Tibial artery (tissue), 4 donors: ENCODE results near the gene STARD4.

Experiments
- DNase-seq, 2 donors: peaks; one replicate each; pipeline ENCODE4 v3.0.0-alpha.2; 2019
- H3K27ac ChIP-seq, 2 donors: fragments of 200-600 bp; sonication (generic) in 1 of 2; 1 replicate in 1 of 2; 2 replicates in 1 of 2; pipeline ENCODE4 v1.5.1; 2018 to 2019; ENCODE audit warnings: mild to moderate bottlenecking in 1 of 2
- H3K27me3 ChIP-seq, 2 donors: fragments of 200-600 bp; sonication (generic) in 1 of 2; one replicate each; pipeline versions ENCODE4 v1.5.1 to v1.6.0; 2016 to 2019
- H3K36me3 ChIP-seq, 3 donors: fragments of 200-600 bp; sonication (generic) in 2 of 3; one replicate each; pipeline ENCODE4 v1.5.1; 2016 to 2019; ENCODE audit warnings: mild to moderate bottlenecking in 2 of 3
- H3K4me1 ChIP-seq, 4 donors: fragments of 200-600 bp; sonication (generic) in 2 of 4; 1 replicate in 3 of 4; 2 replicates in 1 of 4; pipeline ENCODE4 v1.5.1; 2016 to 2019
- H3K4me3 ChIP-seq, 2 donors: fragments of 200-600 bp; sonication (generic) in 1 of 2; 1 replicate in 1 of 2; 2 replicates in 1 of 2; pipeline ENCODE4 v1.5.1; 2018 to 2019; ENCODE audit warnings: mild to moderate bottlenecking in 2 of 2
- H3K9me3 ChIP-seq, 3 donors: fragments of 200-600 bp; sonication (generic) in 1 of 3; one replicate each; pipeline ENCODE4 v1.5.1; 2016 to 2019
- intact Hi-C: fragments of 100-400 bp; cut with DNase I; formaldehyde crosslinking; loops from one replicate; pipeline ENCODE4 v1.15.0; 2023; ENCODE audit warnings: low total_unique reads
- TF ChIP-seq, protein P1 (sequence below), 2 experiments: fragments of 200-600 bp in 1 of 2; fragments of 450-650 bp in 1 of 2; IDR thresholded peaks; one replicate each; pipeline ENCODE4 v1.5.1; 2017 to 2019; ENCODE audit warnings: antibody characterized with exemption in 2 of 2, mild to moderate bottlenecking in 1 of 2, moderate library complexity in 1 of 2

STARD4 gene

DNA sequence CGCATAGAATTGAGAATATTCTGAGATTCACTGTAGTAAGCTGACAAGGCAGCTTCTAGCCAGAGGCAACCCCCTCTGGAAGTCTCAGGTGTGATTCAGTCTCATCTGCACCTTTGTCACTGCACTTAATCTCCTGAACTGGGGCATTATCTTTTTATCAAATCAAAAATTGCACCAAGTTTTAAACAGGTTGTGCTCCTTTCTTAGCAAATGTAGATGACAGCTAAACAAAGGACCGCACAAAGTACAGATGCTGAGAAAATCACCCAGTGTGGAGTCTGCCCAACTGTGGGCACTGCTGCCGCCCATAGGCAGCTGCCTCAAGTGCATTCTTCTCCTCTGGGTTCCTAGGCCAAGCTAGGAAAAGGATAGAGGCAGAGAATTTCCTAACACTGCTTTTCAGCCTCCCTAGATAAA, 51.1 kb downstream of the STARD4 start:
- DNase-seq = no peak
- intact Hi-C loops = no loop called here
- Histone ChIP-seq H3K27ac (no peak overlapping the region), H3K27me3 (no peaks in the 10 kb centered on the region), H3K36me3 (no peaks in the 10 kb centered on the region), H3K9me3 (no peaks in the 10 kb centered on the region), H3K4me3 (no peak overlapping the region), H3K4me1 (no peaks in the 10 kb centered on the region)
- TF ChIP-seq, protein P1, sequence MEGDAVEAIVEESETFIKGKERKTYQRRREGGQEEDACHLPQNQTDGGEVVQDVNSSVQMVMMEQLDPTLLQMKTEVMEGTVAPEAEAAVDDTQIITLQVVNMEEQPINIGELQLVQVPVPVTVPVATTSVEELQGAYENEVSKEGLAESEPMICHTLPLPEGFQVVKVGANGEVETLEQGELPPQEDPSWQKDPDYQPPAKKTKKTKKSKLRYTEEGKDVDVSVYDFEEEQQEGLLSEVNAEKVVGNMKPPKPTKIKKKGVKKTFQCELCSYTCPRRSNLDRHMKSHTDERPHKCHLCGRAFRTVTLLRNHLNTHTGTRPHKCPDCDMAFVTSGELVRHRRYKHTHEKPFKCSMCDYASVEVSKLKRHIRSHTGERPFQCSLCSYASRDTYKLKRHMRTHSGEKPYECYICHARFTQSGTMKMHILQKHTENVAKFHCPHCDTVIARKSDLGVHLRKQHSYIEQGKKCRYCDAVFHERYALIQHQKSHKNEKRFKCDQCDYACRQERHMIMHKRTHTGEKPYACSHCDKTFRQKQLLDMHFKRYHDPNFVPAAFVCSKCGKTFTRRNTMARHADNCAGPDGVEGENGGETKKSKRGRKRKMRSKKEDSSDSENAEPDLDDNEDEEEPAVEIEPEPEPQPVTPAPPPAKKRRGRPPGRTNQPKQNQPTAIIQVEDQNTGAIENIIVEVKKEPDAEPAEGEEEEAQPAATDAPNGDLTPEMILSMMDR (IDR thresholded peaks at IDR 0.05) = no peak

DNA sequence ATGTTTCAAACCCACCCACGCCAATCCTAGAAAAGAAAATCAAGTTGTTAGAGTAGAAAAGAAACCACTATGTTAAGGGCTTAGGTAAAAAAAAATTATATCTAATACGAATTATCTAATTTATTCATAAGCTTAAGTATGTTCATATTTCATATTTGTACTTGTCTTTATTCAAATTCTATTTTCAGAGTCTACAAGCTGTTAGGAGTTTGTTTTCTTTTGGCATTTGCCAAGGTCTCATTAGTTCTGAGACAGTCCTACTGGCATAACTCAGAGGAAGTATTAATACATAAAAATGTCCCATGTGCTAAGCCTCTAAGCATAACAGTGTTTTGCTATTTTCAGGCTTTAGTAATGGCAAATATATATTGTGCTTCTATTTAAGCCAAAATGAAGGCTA, 57.6 kb downstream of the STARD4 start:
- no peak for DNase-seq
- peaks cover 0 to 19% (median 4%) of the 10 kb centered on the region in 4 donors for H3K4me1 ChIP-seq
- TF ChIP-seq, protein P1 (IDR thresholded peaks at IDR 0.05) = no peak
- H3K36me3 ChIP-seq = no peaks in the 10 kb centered on the region
- H3K9me3 ChIP-seq = no peaks in the 10 kb centered on the region
- H3K27me3 ChIP-seq = no peaks in the 10 kb centered on the region
- no peak overlapping the region for H3K4me3 ChIP-seq
- H3K27ac ChIP-seq = no peak overlapping the region
- intact Hi-C loops = no loop called here

DNA sequence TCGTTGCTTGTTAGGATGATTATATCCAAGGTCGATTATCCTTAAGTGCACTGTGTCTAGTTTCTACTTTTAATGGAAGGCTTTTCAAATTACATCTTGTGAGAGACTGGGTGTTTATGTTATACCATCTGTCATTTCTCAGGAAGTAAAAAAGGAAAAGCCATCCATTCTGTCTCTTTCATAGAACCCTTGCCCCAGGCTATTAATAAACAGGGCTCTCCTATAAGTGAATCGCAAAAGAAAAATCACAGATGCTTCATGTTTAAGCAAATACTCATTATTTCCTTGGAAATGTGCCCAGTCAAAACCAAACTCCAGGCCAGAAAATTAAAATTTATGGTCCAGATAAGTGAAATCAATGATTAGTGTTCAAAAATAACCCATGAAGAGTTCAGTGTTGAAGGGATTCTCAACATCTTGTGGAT, 58.1 kb downstream of the STARD4 start:
- Histone ChIP-seq H3K36me3 (no peaks in the 10 kb centered on the region), H3K9me3 (no peaks in the 10 kb centered on the region), H3K4me1 (peaks cover 0 to 19% (median 4%) of the 10 kb centered on the region in 4 donors), H3K27ac (no peak overlapping the region), H3K4me3 (no peak overlapping the region), H3K27me3 (no peaks in the 10 kb centered on the region)
- no peak for DNase-seq
- intact Hi-C loops = no loop called here
- TF ChIP-seq, protein P1 (IDR thresholded peaks at IDR 0.05) = no peak

DNA sequence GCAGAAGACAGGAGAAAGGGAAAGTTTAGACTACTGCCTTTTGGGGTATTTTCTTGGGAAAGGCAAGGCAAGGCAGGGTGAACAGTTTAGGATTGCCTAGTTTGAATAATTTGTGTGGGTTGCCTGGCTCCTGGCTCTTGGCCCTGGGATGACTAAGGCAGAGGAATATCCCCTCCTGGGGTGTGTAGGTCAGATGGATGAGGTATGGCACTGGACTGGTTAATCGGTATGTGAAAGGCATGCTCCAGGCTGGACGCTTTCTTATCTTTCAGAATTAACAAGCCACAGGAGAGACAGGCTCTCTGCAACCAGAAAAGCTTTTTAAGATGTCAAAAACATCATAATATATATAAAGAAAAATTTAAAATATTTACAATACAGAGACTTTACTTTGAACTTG, 58.6 kb downstream of the STARD4 start:
- no peak overlapping the region for H3K27ac ChIP-seq
- no peak for DNase-seq
- H3K27me3 ChIP-seq = no peaks in the 10 kb centered on the region
- H3K36me3 ChIP-seq = no peaks in the 10 kb centered on the region
- peaks cover 0 to 19% (median 4%) of the 10 kb centered on the region in 4 donors for H3K4me1 ChIP-seq
- no peaks in the 10 kb centered on the region for H3K9me3 ChIP-seq
- TF ChIP-seq, protein P1 (IDR thresholded peaks at IDR 0.05) = no peak
- no peak overlapping the region for H3K4me3 ChIP-seq
- intact Hi-C loops = no loop called here

DNA sequence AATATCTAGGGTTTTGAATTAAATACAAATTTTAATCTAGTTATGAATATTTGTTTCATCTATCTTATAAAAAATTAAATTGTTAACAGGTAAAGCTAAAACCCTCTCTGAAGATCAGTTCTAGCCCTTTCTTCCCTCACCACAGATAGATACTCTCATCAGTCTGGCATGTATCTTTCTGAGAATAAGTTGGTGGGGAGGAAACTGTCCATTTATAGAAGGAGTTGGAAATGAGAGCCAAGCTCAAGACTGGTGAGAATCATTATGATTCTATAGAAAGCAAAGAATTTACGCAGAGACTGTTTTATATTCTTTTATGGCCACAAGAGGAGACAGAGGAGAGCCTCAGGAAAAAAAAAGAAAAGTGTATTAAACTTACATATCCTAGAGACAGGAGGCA, 59.0 kb downstream of the STARD4 start:
- intact Hi-C loops = no loop called here
- DNase-seq = no peak
- TF ChIP-seq, protein P1 (IDR thresholded peaks at IDR 0.05) = no peak
- Histone ChIP-seq H3K9me3 (no peaks in the 10 kb centered on the region), H3K36me3 (no peaks in the 10 kb centered on the region), H3K27me3 (no peaks in the 10 kb centered on the region), H3K4me3 (no peak overlapping the region), H3K27ac (no peak overlapping the region), H3K4me1 (peaks cover 0 to 19% (median 4%) of the 10 kb centered on the region in 4 donors)

DNA sequence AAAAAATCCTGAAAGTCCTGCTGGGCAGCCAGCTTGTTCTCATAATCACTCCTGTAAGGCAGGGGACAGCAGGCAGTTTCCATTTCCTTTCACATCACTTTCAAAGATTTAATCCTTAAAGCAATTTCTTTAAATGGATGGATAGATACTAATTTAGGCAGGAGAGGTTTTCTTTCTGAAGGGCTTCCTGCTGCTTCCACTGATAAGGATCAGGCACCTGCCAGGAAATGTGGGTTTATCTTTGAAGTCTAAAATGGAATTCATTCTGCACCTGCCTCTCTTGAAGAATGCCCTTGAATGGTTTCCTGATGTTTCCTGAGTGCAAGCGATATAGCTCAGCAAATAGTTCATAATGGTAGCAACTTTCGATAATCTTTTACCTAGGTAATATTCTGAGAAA, 64.5 kb downstream of the STARD4 start:
- no peak for DNase-seq
- TF ChIP-seq, protein P1 (IDR thresholded peaks at IDR 0.05) = no peak
- H3K27me3 ChIP-seq = no peaks in the 10 kb centered on the region
- intact Hi-C loops = no loop called here
- no peak overlapping the region for H3K4me3 ChIP-seq
- H3K9me3 ChIP-seq = no peaks in the 10 kb centered on the region
- no peaks in the 10 kb centered on the region for H3K36me3 ChIP-seq
- H3K27ac ChIP-seq = no peak overlapping the region
- H3K4me1 ChIP-seq = no peaks in the 10 kb centered on the region
